ENCODE measurements around the gene ENDOV.

Gene ENDOV

DNA sequence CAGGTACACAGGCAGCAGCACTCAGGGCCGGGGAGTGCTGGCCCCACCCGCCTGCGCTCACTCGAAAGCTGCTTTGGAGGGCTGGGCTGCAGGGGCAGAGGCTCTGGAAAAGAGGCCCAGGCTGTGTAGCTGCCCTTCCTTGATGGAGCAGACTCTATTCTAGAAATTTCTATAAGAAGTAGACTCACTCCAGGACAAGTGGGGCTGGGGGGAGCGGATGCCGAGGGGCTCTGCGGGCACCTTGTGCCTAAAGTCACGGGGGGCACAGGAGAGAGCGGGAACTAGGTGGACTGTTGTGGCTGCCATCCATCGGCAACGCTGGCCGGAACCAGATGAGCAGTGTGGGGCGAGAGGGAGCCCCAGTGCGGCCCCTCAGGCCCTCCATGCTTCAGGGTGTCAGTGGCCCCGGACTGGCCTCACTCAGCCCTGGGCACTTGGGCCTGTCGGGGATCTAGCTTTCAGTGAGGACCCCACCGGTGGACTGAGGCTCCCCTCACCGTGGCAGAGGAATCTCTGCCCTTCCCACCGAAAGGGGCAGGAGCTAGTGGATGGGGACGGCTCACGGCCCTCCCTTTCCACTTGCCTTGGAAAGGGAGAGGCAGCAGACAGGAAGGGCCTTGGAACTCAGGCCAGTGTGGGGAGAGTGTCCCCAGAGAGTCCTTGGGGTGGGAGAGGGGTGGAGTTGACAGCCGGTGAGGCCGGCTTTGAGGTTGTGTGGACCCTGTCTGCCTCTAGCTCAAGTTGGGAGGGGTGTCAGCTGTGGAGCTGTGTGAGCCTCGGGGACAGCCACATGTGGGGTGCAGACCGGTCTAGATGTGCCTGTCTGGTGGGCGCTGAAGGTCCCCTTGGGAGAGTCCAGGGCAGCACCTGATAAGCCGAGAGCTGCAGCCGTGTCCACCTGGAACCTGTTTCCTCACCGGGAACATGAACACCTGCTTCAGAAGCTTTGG is 16.6 kb downstream of the ENDOV start:
- DNase-seq (ENCODE audit: low spot score), result no peak

DNA sequence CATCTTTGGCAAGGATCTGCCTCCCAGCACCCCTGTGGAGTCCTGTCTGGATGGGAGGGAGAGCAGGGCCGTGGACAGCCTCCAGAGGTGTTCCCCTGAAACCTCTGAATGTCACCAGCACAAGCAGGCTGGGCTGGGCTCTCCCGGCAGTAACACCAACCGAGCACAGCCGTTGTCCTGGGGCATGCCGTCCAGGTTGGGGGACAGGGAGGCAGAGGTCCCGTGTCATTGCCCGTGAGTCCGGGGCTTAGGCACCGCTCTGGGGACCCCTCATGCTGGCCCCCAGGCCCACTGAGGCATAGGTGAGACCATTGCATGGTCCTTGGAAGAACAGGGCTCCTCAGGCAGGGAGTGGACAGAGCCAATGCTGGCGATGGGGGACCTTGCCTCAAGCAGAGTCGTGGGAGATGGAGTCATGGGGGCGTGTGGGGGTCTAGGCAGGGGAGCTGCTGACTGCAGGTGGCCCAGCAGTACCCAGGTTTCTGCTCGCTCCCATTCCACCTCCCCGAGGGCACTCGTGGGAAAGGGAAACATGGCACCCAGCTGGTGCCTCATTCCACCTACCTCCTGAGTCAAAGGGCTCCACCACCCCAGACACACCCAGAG is 17.5 kb downstream of the ENDOV start:
- DNase-seq (ENCODE audit: low spot score), result no peak

DNA sequence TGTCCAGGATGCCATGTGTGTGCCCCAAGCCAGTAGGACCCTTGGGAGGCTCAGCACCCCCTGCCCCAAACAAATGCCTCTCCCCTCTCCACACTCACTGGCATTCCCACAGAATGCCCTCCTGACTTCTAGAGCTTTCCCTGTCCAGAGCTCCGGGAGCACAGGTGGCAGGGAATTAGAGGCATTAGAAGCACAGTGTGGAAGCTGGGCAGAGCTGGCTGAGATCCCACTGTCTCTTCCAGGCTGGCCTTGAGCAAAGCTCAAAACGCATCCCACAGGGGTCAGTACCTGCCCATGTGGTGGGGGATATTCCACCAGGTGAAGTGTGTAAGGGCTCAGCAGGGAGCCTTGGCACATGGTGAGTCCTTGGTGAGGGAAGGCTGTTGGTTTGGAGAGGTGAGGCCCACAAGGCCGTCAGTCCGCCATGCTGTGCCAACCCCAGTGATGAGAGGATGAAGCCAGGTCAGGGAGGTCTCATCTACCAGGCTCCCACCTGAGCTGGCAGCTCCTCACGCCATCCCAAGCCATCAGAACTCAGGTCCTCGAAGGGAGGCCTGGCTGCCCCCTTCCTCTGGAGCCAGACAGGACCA is 18.1 kb downstream of the ENDOV start:
- DNase-seq (ENCODE audit: low spot score), result no peak

DNA sequence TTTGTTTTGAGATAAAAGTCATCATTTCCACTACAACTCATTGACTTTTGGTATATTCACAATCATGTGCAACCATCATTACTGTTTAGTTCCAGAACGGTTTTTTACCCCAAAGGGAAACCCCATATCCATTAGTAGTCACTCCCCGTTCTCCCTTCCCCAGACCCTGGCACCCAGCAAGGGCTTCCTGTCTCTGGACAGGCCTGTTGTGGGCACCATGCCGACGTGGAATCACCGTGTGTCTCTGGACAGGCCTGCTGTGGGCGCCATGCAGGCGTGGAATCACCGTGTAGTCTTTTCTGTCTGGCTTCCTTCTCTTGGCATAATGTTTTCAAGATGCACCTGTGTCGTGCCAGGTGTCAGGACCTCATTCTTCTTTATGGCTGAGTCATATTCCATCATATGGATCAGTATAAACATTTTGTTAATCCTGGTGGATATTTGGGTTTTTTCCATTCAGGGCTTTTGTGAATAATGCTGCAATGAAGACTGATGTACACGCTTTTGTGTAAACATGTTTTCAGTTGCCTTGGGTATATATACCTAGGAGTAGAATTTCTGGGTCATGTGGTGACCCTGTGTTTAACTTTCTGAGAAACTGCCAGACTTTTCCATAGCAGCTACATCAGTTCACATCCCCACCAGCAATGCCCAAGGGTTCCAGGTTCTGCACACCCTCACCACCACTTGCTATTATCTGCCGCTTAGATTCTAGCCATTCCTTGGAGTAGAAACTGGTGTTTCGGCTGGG is 19.1 kb downstream of the ENDOV start:
- DNase-seq (ENCODE audit: low spot score), result no peak

DNA sequence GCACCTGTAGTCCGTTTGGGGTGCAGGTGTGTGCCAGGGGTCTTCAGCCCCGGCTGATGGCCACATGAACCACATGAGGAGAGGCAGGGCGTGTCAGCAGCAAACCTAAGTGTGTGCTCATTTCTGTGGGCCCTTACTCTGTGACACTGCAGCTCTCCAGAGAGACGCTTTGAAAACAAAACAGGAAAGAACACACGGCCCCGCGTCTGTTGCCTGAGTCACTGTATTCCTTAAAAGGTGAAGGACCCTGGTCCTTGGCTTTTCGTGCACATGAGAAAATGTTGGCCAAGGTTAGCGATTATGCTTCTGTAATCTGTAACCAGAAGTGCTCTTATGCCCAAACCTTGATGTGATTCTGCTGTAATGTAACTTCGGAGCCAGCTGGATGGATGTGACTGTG is 22.6 kb downstream of the ENDOV start:
- no peak for DNase-seq (ENCODE audit: low spot score)

DNA sequence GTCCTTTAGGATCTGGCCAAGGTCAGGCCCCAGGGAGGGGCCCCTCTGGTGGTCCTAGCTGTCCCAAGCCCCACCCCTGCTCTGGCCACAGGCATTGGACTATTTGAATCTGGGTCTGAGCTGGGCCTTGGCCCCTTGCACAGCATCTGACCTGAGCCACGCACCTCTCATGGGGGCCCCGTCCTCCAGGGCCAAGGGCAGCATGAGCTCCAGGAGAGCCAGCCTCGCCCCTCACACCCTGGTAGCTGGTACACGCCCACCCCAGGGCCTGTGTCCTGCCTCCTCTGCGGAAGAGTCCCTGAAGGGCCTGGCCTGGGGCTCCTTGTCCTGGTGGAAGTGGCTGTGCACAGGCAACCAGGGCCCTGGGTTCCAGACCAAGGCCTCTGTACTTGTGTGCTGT is 23.8 kb downstream of the ENDOV start:
- no peak for DNase-seq (ENCODE audit: low spot score)

DNA sequence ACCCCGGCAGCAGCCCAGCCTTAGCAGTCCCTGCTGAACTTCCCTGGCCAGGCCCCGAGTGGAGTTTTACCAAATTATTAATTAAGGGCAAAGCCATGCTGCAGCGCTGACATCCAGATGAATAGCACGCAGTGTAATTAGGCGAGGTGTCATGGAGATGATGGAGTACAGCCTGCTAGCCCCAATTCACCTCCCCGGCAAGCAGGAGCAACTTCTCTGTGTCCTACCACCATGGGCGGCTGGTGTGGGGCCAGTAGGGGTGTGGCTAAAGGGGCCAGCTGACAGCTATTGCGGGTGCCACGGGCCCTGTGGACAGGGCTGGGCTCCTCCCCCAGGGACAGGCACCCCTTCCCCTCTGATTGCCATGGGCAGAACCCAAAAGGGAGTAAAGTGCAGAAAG is 24.5 kb downstream of the ENDOV start:
- no peak for DNase-seq (ENCODE audit: low spot score)

DNA sequence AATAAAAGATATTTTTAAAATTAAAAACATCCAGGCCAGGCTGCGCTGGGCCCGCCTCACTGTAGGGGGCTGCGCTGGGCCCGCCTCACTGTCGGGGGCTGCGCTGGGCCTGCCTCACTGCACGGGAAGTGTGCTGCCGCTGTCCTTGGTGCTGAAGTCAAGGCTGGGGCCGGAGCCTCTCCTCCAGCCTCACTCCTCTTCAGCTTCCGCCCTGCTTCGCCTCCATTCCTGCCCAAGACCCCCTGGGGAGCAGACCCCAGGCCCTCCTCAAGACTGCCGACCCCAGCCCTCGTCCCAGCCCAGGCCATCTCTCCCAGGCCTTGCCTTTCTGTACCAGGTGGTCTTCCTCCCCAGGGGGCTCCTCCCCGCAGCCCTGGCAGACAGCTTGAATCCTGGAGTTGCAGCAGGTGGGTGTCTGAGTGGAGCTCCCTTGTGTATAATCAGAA is 26.2 kb downstream of the ENDOV start:
- DNase-seq (ENCODE audit: low spot score), result peak; percentile 80

DNA sequence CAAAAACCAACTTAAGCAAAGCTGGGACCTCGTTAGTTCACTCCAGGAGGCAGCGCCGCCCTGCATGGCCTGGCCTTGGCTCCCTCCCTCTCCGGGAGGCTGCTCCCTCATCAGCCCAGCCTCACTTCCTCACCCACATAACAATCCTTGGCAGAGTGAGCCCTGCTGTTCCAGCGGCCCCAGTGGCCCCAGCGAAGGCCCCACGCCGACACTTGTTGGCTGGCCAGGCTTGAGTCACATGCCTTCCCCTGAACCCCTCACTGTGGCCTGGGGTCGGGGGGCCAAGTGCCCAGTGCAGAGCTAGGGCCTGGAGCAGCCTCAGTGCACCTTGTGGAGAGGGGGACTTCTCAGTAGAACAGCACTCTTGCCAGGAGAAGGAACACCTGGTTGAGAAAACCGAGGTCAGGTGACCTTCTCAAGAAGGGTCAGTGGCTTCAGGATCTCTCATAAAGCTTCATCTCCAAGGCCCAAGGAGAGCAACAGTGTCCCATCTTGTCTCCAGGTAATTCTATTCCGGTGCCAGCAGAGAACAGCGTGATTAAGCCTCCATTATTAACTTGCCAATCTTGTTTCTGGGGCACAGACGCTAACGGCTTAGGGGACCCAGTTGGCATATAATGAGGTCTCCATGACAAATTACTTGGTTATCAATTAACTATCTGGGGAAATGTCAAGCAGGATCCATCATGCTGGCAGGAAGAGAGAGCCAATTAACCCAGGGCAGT is 26.8 kb downstream of the ENDOV start:
- DNase-seq (ENCODE audit: low spot score), result no peak

DNA sequence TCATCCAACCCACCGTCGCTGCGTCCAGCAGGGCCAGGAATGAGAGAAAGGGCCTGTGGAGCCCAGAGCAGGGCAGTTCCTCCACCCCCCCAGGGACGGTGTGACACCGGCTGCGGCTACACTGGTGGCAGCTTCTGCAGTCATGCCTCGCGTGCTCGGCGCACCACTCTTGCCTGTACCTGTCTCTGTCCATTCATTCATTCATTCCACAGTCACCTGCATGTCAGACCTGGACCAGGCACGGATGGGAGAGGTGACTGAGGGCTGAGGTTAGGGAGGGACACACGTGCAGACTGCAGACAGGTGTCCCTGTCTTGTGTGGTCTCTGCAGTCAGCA is 27.3 kb downstream of the ENDOV start:
- no peak for DNase-seq (ENCODE audit: low spot score)

DNA sequence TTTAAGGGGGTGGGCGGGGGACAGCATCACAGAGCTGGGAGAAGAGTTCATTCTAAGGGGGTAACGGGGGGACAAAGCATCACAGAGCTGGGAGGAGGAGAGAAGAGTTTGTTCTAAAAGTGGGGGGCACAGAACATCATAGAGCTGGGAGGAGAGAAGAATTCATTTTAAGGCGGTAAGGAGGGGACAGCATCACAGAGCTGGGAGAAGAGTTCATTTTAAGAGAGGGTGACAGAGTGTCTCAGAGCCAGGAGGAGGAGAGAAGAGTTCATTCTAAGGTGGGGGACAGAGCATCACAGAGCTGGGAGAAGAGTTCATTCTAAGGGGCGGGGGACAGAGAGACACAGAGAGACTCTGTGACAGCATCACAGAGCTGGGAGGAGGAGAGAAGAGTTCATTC is 27.8 kb downstream of the ENDOV start:
- DNase-seq (ENCODE audit: low spot score), result no peak

DNA sequence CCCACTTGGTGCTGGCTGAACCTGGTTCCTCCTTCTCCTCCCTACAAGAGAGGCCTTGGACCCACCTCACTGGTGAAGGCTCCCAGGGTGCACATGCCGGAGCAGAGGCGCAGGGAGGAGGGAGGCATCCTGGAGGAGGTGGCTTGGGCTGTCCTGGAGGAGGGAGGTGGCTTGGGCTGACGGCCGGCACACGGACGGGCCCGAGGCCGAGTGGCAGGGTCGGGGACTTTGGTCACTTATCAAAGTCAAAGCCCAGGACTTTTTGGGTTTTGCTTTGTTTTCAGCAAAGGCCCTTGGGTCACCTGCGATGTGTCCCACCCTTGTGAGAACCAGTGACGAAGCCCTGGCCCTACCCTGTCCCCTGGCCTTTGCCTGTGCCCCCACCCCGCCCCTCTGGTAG is 28.5 kb downstream of the ENDOV start:
- no peak for DNase-seq (ENCODE audit: low spot score)

DNA sequence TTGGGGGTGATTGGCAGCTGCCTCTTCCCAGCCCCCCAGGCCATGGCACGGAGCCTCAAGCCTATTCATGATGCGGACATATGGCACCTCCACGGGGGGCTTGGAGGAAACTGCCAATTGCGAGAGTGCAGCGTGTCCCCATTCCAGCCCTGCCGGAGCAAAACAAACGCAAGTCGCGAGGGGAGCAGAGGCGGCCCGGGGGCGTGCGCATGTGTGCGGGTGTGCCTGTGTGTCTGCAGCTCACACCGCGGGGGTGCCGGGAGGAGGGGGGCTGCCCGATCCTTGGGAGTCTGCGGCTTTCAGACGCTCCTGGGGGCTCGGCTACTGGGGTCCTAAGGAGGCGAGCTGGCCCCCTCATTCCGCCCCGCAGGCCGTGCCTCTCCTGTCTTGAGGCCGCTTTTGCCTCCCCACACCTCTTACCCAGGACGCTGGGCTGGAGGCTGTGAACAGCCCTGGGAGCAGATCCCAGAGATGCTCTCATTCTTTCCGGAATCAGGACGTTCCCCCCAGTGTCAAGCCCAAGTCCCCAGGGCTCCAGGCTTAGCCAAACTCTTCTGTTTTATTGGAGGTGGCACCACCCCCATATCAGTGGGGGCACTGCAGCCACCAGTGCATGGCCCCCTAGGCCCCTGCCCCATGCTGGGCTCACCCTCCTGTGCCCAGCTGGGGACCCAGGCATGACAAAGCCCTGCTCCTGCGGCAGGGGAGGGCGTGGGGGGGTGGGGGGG is 29.1 kb downstream of the ENDOV start:
- DNase-seq (ENCODE audit: low spot score), result no peak

DNA sequence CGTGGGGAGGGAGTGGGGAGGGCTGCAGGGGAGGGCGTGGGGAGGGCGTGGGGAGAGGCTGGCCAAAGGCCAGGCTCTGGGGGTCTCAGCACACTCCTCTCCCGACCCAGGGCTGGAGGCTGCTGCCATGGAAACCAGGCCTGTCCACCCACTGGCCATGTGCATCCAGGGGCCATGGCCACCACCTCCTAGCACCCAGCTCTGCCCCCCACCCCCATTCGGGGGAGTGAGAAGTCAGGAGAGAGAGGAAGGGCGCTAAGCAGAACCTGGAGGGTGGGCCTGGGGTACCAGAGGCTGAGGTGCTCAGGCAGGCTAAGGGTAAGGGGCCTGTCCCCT is 29.6 kb downstream of the ENDOV start:
- DNase-seq (ENCODE audit: low spot score), result no peak

DNA sequence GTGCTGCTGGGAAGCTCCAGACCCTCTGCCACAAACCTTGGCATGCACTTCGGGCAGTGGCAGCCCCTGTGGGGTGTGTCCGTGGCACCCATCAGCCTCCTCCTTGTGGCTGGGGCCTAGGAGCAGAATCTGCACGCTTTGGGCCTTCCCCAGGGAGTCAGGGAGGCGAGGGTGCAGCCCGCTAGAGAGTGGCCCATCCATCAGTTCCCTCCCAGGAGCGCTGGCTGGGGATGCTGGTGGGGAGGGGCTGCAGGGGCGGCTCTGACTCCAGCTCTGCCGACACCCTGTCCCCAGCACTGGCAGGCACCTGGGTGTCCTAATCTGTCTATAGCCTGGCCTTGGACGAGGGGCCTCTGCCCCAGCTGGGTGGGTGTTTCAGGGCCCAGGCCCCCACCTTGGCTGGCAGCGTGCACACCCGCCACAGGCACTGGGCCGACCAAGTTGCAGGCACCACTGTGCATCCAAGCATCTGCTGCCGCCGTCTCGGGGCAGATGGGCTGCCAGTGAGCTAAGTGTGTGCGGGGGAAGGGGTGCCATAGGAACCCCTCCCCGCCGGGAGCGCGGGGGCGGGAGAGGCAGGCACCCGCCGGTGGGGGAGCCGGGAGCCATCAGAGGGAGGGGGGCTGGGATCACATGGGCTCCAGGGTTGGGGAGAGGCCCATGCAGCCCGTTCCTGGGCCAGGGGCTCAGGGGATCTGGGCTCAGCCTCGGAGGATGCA is 30.2 kb downstream of the ENDOV start:
- DNase-seq (ENCODE audit: low spot score), result no peak

DNA sequence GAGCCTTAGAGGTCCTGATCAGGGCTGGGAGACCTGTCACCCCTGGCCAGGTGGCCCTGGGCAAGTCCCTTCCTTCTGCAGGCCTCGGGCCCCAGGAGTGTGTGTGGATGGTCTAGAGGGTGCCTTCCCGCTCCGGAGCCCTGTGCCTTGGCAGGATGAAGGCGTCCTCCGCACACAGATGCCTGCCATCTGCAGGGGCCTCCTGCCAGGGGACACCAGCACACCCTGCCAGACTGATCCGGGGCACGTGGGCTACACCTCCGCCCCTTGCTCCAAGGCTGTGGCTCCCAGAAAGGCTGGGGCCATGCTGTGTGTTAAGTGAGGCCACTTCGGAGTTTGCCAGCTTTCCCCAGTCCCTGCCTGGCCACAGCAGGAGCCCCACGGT is 30.8 kb downstream of the ENDOV start:
- no peak for DNase-seq (ENCODE audit: low spot score)

DNA sequence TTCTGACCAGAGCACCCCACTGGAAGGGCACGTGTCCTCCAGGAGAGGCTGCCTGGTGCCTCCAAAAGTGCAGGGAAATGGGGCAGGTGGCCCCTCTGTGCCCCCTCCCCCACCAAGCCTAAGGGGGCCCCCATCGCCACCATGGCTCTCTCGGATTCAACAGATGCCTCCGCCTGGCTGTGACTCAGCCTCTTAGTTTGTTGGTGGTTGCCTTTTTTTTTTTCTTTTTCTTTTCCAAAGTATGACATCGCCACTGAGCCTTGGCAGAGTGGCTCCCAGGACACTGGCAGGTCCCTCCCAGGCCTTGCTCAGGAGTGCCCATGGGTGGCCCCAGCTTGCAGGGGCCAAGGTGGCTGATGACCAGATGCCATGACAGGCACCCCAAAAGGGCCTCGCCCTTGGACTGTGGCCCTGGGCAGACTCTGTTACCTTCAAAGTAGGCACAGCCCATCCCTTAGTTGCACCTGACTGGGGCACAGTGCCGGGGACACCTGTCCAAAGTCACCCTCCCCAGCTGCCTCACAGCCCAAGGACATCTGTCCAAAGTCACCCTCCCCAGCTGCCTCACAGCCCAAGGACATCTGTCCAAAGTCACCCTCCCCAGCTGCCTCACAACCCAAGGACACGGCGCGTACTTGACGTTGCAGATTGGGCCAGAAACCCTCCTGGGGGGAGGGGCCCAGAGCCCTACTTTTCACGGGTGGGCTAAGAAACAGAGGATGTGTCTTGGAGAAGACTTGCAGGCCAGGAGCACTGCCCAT is 31.9 kb downstream of the ENDOV start:
- peak; percentile 44 for DNase-seq (ENCODE audit: low spot score)

DNA sequence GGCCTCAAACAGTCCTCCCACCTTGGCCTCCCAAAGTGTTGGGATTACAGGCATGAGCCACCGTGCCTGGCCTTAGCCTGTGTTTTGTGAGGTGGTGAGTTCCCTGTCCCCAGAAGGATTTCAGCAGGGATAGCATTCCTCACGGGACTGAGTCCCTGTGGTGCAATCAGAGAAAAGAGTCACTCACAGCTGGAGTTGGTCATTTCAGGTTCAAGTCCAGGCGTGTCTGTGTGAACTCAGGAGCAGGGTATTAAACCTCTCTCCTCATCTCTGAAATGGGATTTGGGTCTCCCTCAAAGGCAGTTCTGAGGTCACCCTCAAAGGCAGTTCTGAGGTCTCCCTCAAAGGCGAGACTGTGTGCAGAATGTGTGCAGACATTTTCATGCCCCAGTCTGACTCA is 32.8 kb downstream of the ENDOV start:
- DNase-seq (ENCODE audit: low spot score), result no peak

DNA sequence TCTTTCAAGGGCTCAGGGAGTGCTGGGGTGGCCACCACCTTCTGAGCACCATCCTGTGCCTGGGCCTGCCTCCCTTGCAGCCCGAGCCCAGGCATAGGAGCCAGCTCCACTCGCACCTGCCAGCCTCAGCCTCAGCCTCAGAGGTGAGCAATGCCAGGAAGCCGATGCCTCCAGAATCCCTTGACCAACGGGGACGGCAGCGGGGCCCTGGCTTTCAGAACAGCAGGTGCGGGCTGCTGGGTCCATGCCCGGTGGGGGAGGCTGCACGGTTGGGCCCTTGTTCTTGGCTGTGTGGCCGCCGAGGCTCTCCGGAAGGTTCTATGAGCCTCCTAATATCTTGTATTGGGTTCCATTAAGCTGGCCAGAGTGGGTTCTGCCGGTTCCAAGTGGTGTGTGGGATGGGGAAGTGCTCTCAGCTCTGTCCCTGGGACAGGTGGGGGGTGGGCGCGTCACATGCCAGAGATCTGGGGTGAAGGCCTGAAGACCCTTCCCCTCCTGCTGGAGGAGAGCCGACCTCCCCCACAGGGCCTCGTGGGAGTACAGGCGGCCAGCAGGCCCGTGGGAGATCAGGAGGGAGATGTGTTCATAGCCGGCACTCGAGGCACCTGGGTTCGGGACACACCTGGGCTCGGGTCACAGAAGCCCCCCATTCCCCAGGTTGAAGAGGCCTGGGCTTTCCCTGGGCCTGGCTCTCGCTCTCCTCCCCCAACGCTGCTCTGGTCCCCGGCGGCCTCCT is 34.4 kb downstream of the ENDOV start:
- no peak for DNase-seq (ENCODE audit: low spot score)

Measured in AG20443 (cell line).